Cardiac fibroblast (primary cell): ENCODE measurements around the gene RHNO1.

Experiments
- DNase-seq, 2 donors: peaks; one replicate each; pipeline versions ENCODE4 v3.0.0 to v3.0.0-alpha.2; 2010; ENCODE audit warnings: low read depth in 2 of 2
- H3K4me3 ChIP-seq, 2 donors: replicated peaks in 1 of 2; 1 replicate in 1 of 2; 2 replicates in 1 of 2; pipeline ENCODE4 v1.5.1; 2011; ENCODE audit warnings: low read depth in 2 of 2, low read length in 2 of 2, mild to moderate bottlenecking in 2 of 2, moderate library complexity in 1 of 2
- CTCF ChIP-seq: IDR thresholded peaks from one replicate; pipeline ENCODE4 v1.5.1; 2011; ENCODE audit warnings: low read depth, mild to moderate bottlenecking, low read length, inconsistent platforms

RHNO1 gene

GRCh38 chr12:2835691-2836403 is 41.2 kb upstream of the RHNO1 start:
- no peak for TF ChIP-seq CTCF
- DNase-seq = no peak
- no peak overlapping the region for H3K4me3 ChIP-seq

GRCh38 chr12:2836574-2836973 is 40.4 kb upstream of the RHNO1 start:
- no peak for TF ChIP-seq CTCF
- DNase-seq = no peak

GRCh38 chr12:2841056-2841650 is 35.9 kb upstream of the RHNO1 start:
- DNase-seq = no peak
- no peak overlapping the region for H3K4me3 ChIP-seq

More at GRCh38 chr12:2836574-2836973, 40.4 kb upstream of the RHNO1 start:
- H3K4me3 ChIP-seq = no peak overlapping the region

GRCh38 chr12:2842948-2843347 is 34.1 kb upstream of the RHNO1 start:
- TF ChIP-seq CTCF = no peak
- no peak overlapping the region for H3K4me3 ChIP-seq
- DNase-seq = no peak

More at GRCh38 chr12:2841056-2841650, 35.9 kb upstream of the RHNO1 start:
- no peak for TF ChIP-seq CTCF

- H3K4me3 ChIP-seq = no peak overlapping the region
- peak in 1 of 2 donors; percentile 11 for DNase-seq
- no peak for TF ChIP-seq CTCF
Observed at GRCh38 chr12:2844786-2845185, 32.2 kb upstream of the RHNO1 start.

GRCh38 chr12:2845280-2845679 is 31.7 kb upstream of the RHNO1 start:
- no peak for TF ChIP-seq CTCF
- DNase-seq = peak; percentile 72 to 89
- no peak overlapping the region for H3K4me3 ChIP-seq
